GM10847 (cell line): ENCODE results near the gene KIAA0232.

Experiments used
- POLR2A ChIP-seq: IDR thresholded peaks from 2 replicates; pipeline ENCODE4 v1.6.1; 2011; ENCODE audit not compliant: insufficient read length; ENCODE audit errors: extremely low read depth

Gene KIAA0232

DNA sequence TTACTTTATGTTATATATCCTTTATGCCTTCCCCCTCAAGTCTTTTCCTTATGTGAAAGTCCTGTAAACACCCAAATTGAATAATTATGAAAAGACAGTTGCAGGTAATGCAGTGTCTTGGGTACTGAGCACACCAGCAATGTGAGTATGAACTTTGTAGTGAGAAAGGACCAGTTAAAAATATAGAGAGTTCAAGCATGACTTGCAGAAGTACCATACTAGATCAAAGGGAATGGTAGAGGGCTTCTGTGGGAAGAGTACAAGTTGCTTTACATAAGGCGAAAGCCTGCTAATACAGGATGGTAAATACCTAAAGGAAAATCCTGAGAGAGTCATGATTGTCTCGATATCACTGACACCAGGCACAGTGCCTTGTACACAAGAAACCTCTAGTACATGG, 25.7 kb downstream of the KIAA0232 start:
- TF ChIP-seq POLR2A = no peak

DNA sequence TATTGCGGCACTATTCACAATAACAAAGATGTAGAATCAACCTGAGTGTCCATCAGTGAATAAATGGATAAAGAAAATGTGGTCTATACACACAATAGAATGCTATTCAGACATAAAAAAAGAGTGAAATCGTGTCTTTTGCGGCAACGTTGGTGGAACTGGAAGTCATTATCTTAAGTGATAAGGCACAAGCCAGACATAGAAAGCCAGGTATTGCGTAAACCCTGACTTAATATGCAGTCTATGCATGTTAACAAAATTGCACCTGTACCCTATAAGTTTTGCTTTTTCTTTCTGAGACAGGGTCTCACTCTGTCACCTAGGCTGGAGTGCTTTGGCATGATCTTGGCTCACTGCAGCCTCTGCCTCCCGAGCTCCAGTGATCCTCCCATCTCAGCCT, 28.6 kb downstream of the KIAA0232 start:
- no peak for TF ChIP-seq POLR2A

DNA sequence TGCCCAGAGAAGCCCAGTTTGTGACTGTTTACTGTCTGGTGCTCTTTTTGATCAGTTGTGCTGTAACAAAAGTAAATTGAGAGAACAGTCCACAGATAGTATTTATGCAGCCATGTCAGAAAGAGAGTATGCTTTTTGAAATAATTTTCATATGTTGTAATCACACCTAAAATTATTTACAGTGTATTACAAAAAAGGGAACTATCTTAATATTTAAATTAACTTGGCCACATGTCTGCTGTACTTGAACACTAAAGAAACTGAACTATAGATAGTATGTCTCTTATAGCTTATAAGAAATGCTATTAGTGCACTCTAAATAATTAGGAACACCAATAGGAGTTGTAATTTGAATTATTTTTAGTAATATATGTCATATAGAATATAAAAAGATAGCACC, 30.2 kb downstream of the KIAA0232 start:
- TF ChIP-seq POLR2A = no peak

DNA sequence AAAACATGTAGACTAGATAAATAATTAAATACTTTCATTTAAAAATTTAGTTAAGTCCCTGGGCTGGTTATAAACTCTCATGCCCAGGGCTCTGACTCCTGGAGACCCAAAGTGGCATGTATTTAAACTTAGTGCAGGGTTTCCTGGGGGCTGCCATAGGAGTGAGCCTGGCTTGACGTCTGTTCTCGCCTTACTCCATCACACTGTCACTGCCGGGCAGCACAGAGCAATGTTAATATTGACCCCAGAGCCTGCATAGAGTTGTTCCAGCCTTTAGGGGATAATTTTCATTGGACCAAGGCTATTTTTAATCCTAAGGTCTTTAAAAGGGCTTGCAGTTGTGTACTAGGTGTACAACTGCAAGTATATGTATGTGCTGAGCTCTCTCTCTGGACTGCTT, 31.2 kb downstream of the KIAA0232 start:
- TF ChIP-seq POLR2A = no peak

DNA sequence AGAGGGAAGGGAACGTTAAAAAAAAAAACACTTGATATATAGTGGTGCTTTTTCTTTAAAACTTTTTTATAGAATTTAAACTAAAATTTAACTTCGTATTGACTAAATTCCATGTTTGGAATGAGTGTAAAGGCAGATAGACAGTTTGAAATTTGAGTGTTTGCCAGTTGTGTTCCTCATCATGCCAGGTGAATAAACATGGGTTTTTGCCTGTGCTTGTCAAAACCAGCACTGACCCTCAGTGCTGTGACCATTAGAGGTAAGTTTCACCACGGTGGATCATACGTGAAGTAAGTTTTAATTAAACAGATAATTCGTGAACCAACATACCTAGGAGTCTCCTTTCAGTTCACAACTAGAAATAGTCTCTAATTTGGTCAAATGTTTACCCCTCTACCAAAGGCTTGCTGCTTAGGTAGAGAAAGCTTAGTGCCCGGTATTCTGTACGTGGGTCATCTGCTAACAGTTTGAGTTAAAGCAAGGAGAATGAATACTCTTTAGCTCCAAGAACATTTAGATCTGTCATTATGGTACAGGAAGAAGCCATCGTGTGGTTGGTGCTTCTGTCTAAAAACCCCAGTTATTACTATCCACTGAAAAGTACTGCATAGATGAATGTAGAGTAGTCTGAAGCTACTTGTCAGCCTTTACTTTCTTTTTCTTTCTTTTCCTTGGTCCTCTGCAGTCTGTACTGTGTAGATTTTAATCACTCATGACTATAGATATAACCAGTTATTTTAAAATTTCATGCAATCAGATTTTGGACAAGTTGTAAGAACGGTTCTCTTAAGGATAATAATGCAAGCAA, 32.7 kb downstream of the KIAA0232 start:
- TF ChIP-seq POLR2A = no peak

DNA sequence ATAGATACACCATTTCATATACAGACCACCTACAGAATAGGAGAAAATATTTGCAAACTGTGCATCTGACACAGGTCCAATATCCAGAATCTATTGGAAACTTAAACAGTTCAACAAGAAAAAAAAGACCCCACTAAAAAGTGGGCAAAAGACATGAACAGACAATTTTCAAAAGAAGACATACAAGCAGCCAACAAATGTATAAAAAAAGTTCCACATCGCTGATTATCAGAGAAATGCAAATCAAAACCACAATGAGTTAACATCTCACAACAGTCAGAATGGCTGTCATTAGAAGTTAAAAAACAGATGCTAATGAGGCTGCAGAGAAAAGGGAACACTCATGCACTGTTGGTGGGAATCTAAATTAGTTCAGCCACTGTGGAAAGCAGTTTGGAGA, 36.8 kb downstream of the KIAA0232 start:
- no peak for TF ChIP-seq POLR2A

DNA sequence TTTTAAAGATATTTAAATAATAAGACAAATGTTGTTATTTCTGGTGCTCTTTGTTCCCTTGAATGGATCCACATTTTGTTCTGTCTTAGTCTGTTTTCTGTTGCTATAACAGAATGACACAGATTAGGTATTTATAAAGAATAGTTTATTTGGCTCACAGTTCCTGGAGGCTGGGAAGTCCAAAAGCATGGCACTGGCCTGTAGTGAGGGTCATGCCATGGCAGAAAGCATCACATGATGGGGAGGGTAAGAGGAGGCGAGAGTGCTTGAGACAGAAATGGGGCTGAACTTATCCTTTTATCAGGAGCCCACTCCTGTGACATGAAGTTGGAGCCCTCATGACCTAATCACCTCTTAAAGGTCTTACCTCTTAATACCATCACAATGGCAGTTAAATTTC, 38.2 kb downstream of the KIAA0232 start:
- no peak for TF ChIP-seq POLR2A

DNA sequence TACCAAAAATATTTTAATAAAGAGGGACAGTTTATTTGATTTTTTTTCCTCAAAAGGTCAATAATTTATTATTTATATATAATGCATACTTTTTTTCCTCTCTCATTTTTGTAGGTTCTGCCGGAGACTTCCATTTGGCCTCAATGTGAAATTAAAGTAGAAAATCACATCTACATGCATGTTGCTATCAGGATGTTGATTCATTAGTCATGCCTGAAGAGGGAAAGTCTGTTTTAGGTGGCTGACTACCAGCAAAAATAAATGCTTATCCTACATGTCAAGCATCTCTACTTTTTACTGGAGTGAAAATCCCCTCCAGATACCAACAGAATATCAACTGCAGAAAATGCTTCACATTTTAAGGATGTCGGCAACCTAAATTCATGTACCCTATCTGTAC, 41.5 kb downstream of the KIAA0232 start:
- TF ChIP-seq POLR2A = no peak

DNA sequence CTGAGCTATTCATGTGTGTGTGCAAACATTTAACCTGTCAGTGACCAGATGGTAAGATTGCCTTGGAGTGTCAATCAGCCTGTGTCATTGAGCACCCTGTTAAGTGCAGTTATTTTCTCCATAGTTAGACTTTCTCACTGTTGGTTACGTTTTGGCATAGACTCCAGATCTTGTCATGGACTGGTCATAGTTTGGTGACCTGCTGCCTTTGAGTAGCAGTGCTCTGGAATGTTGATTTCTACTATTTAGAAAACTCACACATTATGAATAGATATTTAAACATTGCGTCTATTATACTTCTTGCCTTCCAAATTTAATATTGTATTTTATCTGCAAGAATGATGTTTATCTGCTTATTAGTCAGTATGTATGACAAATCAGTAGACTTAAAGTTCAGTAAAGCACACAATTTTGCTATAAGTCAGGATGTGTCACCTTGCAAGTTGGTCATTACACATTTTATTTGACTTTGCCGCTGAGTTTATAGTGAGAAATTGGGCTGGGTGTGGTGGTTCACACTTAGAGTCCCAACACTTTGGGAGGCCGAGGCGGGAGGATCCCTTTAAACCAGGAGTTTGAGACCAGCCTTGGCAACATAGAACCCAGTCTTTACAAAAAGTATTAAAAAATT, 42.4 kb downstream of the KIAA0232 start:
- no peak for TF ChIP-seq POLR2A

DNA sequence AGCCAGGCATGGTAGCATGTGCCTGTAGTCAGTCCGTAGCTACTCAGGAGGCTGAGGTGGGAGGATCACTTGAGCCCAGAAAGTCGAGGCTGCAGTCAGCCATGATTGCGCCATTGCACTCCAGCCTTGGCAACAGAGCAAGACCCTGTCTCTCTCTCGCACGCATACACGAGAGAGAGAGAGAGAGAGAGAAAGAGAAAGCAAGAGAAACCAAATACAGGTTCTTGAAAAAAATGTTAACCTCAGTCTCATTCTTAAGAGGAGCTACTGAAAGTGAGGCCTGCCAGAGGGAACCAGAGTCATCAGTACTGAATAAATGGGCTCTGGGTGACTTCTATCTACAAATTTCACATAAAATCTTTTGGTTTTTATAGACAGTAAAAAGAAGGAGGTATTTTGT, 42.9 kb downstream of the KIAA0232 start:
- TF ChIP-seq POLR2A = no peak

DNA sequence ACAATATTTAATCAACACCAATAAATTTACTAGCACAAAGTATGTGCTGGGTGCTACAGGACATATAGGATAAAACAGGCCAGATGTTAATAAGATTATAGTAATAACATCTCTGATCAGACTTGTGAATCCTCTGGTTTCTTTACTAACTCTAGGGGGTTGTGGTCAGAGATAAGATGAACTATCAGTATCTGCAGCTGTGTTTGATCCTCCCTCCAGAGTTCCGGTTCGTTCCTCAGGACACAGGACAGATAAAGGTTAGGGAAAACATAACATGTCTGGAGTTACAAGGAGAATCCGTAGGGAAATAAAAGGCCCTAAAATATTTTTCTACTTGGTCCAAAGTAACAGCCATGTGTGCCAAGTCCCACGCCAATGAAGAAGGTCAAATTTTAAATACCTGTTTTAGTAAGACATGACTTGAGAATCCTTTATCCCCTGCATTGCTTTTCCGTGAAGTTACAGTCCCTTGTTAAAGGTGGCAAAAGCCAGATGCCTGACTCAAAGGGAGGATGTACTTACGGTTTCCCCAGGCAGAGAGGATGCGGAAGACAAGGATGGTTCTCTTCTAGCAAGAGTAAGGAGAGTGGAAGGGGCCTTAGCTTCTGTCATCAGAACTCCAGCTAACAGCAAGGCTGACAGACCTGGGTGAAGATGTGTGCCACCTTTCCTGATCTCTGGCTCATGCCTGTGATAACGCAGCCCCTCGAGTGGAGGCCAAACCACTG, 44.4 kb downstream of the KIAA0232 start:
- no peak for TF ChIP-seq POLR2A

DNA sequence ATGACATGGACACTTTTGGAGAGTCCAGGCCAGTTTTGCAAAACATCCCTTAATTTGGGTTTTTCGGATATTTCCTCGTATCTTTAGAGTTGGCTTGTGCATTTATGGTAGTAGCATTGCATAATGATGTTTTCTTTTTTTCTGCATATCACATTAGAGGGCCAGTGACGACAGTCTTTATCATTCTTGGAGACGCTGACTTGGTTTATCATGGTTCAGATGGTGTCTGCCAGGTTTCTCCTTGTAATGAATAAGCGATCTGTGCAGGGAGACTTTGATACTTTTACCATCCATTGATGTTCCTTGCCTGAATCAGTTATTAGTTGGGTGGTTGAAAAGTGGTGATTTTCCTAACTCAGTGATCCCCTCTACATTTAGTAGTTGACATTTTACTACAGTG, 46.6 kb downstream of the KIAA0232 start:
- no peak for TF ChIP-seq POLR2A

DNA sequence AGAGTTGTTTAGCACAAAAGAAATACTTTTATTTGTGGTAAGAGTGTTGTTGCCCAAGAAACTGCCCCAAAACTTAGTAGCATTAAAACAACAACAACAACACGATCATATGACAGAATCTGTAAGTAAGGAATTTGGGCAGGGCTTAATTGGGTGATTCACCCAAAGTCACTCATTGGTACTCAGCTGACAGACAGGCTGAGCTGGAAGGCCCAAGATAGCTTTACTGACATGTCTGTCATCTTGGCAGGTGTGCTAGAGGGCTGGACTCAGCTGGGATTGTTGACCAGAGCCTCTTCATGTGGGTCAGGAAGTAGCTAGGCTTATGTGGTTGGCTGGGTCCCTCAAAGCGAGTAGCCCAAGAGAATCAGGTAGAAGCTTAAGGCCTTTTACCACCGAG, 52.3 kb downstream of the KIAA0232 start:
- TF ChIP-seq POLR2A = no peak

DNA sequence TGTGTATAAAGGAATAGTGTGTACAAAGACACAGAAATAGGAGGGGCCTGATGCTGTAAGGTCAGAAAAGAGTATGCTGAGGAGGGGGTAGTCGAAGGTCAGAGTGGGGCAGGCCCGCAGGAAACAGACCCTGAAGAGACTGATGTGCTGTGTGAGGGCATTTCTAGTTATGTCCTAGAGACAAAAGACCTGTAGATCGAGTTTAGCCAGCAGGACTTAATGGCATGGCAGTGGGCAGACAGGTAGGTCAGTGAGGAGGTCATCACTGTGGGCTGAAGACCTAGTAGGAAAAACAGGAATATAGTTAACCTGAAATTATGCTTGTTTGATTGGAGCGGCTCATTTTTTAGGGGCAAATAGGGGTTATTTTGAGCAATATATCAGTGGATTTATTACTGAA, 57.1 kb downstream of the KIAA0232 start:
- no peak for TF ChIP-seq POLR2A

DNA sequence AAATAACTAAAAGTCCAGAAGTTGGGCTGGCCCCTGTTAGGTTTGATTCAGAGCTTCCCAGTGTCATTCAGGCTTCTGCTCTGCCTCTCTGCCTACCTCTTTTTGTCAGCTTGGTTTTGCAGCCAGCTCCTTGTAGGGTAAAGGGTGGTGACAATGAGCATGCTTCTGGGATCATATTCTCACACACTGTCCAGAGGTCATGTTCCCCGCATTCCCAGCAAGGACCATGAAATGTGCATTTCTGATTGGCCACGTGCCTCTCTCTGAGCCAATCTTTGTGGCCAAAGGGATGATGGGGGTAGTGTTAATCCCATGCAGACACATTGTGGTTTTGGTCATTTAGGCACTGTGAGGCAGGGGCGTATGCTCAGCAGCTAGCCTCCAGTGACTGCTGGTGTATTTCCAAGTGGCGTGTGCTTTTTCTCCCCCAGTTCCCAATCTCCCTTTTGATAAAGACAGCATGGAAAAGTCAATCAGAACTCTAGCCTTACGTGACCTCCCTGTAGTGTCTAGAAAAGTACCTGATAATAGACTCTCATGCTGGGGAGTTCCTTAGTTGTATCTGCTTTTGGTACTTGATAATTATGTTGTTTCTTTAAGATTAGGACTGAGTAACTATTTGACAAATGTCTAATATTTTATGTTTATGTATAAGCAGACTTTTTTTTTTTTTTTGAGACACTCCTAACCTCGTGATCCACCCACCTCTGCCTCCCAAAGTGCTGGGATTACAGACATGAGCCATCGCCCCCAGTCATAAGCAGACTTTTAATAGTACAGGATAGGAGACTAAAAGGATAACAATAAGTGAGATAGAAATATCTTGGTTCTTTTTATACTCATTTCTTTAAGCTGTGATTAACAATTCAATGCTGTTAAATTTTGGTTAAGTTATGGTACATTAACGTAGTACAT, 57.8 kb downstream of the KIAA0232 start:
- no peak for TF ChIP-seq POLR2A
